GM12864 (cell line): ENCODE measurements around the gene FILIP1L.

ENCODE experiments used
- DNase-seq: peaks from one replicate; pipeline ENCODE4 v3.0.0-alpha.2; 2011; ENCODE audit warnings: low read depth
- H3K4me3 ChIP-seq: 2 replicates; pipeline ENCODE4 v1.5.1; 2011; ENCODE audit warnings: mild to moderate bottlenecking, low read depth, low read length, control low read depth
- TF ChIP-seq, protein P1 (sequence below): IDR thresholded peaks from 2 replicates; pipeline ENCODE4 v1.5.1; 2011; ENCODE audit warnings: low read depth, mild to moderate bottlenecking, moderate library complexity, low read length, control low read depth, inconsistent platforms; ENCODE audit errors: missing control alignments

The FILIP1L gene

DNA sequence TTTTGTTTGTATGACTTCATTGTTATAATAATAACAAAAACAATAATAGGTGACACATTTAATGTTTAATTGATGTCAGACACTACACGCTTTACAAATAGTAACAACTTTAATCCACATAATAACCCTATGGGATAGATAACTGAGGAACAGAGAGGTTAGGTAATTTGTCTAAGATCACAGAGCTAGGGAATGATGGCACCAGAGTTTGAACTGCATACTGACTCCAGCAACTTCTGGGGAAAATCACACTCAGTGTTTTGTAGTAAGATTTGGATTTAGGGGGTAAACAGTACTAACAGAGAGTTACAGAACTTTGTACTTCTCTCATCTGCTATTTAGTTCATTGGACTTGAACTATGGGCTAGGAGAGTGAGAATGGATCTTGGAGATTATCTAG is 230.6 kb downstream of the FILIP1L start:
- no peak overlapping the region for H3K4me3 ChIP-seq
- TF ChIP-seq, protein P1, sequence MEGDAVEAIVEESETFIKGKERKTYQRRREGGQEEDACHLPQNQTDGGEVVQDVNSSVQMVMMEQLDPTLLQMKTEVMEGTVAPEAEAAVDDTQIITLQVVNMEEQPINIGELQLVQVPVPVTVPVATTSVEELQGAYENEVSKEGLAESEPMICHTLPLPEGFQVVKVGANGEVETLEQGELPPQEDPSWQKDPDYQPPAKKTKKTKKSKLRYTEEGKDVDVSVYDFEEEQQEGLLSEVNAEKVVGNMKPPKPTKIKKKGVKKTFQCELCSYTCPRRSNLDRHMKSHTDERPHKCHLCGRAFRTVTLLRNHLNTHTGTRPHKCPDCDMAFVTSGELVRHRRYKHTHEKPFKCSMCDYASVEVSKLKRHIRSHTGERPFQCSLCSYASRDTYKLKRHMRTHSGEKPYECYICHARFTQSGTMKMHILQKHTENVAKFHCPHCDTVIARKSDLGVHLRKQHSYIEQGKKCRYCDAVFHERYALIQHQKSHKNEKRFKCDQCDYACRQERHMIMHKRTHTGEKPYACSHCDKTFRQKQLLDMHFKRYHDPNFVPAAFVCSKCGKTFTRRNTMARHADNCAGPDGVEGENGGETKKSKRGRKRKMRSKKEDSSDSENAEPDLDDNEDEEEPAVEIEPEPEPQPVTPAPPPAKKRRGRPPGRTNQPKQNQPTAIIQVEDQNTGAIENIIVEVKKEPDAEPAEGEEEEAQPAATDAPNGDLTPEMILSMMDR, result no peak
- no peak for DNase-seq

GRCh38 chr3:99883138-99883461 is 231.2 kb downstream of the FILIP1L start:
- H3K4me3 ChIP-seq, result no peak overlapping the region
- TF ChIP-seq, protein P1, result no peak
- no peak for DNase-seq

- TF ChIP-seq, protein P1, result no peak
- H3K4me3 ChIP-seq, result no peak overlapping the region
- DNase-seq, result no peak
Observed at GRCh38 chr3:99882436-99883137, 231.7 kb downstream of the FILIP1L start.

- no peak for DNase-seq
- no peak overlapping the region for H3K4me3 ChIP-seq
- TF ChIP-seq, protein P1, result no peak
Observed at GRCh38 chr3:99881121-99881524, 233.2 kb downstream of the FILIP1L start.

DNA sequence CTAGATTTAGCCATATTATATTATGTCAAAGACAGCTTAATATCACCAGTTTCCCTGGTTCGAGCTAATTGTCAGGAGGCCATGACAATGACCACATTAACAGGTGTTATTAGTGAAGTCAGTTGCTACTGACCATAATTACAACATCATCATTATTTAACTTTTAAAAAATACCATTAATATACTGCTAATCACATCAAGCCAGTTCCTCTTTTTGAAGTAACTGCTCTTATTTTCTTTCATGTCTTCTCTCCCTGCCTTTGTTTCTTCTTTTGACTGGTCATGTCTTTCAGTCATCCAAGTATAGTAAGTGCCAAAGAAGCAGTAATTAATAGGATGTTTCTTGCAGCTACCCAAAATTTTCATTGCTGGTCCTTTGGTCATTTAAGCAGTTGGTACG is 235.0 kb downstream of the FILIP1L start:
- DNase-seq, result no peak
- no peak overlapping the region for H3K4me3 ChIP-seq
- TF ChIP-seq, protein P1, result no peak

DNA sequence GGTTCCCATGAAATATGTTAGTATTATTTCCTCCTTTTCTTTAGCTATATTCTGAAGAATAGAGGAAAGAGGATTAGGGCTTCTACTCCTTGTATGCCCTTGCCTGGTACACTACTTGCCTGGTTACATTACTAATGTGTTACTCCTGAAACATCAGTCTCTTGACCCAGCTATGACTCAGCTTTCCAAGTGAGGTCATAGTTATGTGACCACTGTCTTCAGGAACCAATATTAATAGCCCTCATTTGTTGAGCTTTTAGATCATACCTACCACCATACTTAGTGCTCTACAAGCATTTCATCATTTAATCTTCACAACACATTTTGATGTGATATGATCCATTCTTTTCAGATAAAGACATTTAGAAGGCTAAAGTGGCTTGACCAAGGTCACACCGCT is 236.3 kb downstream of the FILIP1L start:
- TF ChIP-seq, protein P1, result no peak
- H3K4me3 ChIP-seq, result no peak overlapping the region
- no peak for DNase-seq

DNA sequence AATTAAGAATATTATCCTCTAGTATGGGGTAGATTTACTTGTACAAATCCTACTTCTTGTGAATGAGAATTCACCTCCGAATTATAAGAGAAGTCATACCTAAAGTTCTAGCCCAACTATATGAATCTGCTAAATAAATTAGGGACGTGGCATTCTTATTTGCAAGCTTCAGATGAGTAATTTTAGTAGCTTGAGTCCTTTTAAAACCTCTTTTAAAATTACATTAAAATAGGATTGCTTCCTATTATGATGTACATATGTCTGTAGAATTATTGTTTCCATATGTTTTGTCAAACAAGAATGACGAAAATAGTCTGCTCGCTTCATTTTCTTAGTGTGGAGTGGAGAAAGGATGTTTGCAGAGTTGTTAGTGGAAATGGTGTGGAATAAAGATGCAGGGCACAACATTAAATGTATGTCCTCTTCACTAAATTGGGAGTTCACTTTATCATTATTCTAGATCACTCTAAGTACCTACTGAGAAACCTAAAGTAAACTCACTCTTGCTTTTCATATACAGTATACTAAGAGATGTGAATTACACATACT is 237.2 kb downstream of the FILIP1L start:
- TF ChIP-seq, protein P1, result no peak
- no peak overlapping the region for H3K4me3 ChIP-seq
- no peak for DNase-seq
